Caco-2 (cell line): Measurements from ENCODE around the gene UGT1A4. TPM values are rescaled to one million over a fixed set of nuclear protein-coding genes. Genes with fewer than 3 reads are reported as not detected.

Experiments
- BruUV-seq: library from RNA; stranded (reverse); fragments of 400-500 nt; replicated peaks from 2 replicates; lab custom pipeline; 2021; lab: Mats Ljungman, UMichigan
- CTCF ChIA-PET: fragments of 300-600 bp; sonication (Branson Sonifier 250); formaldehyde crosslinking; loops from one replicate; lab custom pipeline; 2022; ENCODE audit warnings: antibody characterized with exemption; lab: Charles Lee
- POLR2A ChIA-PET: fragments of 300-600 bp; sonication (Branson Sonifier 250); formaldehyde crosslinking; loops from one replicate; lab custom pipeline; 2022; ENCODE audit warnings: antibody characterized with exemption; lab: Charles Lee
- DNase-seq, 2 experiments: peaks; one replicate each; pipeline versions ENCODE4 v3.0.0 to v3.0.0-alpha.2; 2020 to 2022
- H3K27me3 ChIP-seq: replicated peaks from 2 replicates; pipeline ENCODE4 v1.6.0; 2011; ENCODE audit warnings: low read length; ENCODE audit not compliant: control insufficient read depth, insufficient read depth
- H3K36me3 ChIP-seq: 2 replicates; pipeline ENCODE4 v1.5.1; 2011; ENCODE audit warnings: low read length; ENCODE audit not compliant: control insufficient read depth, insufficient read depth
- H3K4me1 ChIP-seq: fragments of 250-450 bp; sonication (Bioruptor Pico); 2 replicates; pipeline ENCODE4 v1.5.1; 2020; ENCODE audit warnings: mild to moderate bottlenecking
- H3K4me3 ChIP-seq: 2 replicates; pipeline ENCODE4 v1.5.1; 2011; ENCODE audit warnings: low read depth, mild to moderate bottlenecking, control low read depth, low read length
- H3K9me3 ChIP-seq: fragments of 250-450 bp; sonication (Bioruptor Pico); 2 replicates; pipeline ENCODE4 v1.5.1; 2020; ENCODE audit warnings: mild to moderate bottlenecking, moderate library complexity
- H3K27ac Mint-ChIP-seq: one replicate; pipeline ENCODE4 v1.8.0; 2022; ENCODE audit warnings: mixed read lengths; ENCODE audit not compliant: unreplicated experiment
- H3K27me3 Mint-ChIP-seq: one replicate; pipeline ENCODE4 v1.8.0; 2022; ENCODE audit warnings: mixed read lengths; ENCODE audit not compliant: insufficient read depth, unreplicated experiment
- H3K36me3 Mint-ChIP-seq: one replicate; pipeline ENCODE4 v1.8.0; 2022; ENCODE audit warnings: mild to moderate bottlenecking, mixed read lengths; ENCODE audit not compliant: insufficient read depth, unreplicated experiment
- H3K4me1 Mint-ChIP-seq: one replicate; pipeline ENCODE4 v1.8.0; 2022; ENCODE audit warnings: low read depth, mixed read lengths; ENCODE audit not compliant: unreplicated experiment
- H3K4me3 Mint-ChIP-seq: one replicate; pipeline ENCODE4 v1.8.0; 2022; ENCODE audit warnings: mild to moderate bottlenecking, moderate library complexity, mixed read lengths; ENCODE audit not compliant: unreplicated experiment
- H3K9me3 Mint-ChIP-seq: one replicate; pipeline ENCODE4 v1.8.0; 2022; ENCODE audit warnings: mixed read lengths; ENCODE audit not compliant: unreplicated experiment
- CTCF ChIP-seq, 2 experiments: fragments of 200-600 bp in 1 of 2; IDR thresholded peaks; 1 replicate in 1 of 2; 2 replicates in 1 of 2; pipeline versions ENCODE4 v1.5.1 to v1.8.0; 2011 to 2022; ENCODE audit warnings: antibody characterized with exemption in 1 of 2, control low read depth in 1 of 2, inconsistent platforms in 1 of 2, low read depth in 1 of 2, low read length in 1 of 2, mild to moderate bottlenecking in 1 of 2, moderate library complexity in 1 of 2; ENCODE audit not compliant: insufficient read depth in 1 of 2, severe bottlenecking in 1 of 2, unreplicated experiment in 1 of 2
- intact Hi-C: fragments of 100-400 bp; cut with micrococcal nuclease; formaldehyde crosslinking; loops from one replicate; pipeline ENCODE4 v1.10.0; 2022; ENCODE audit not compliant: unreplicated experiment
- total RNA-seq: library from RNA; stranded (reverse); gene quantifications from 2 replicates; pipeline ENCODE4 v1.2.3, GENCODE V29; 2022

UGT1A4 gene
- total RNA-seq, 1 experiment from 2014 or later, result 0.79 TPM

GRCh38 chr2:233779722-233780121, 61.2 kb downstream of the UGT1A4 start:
- CTCF ChIA-PET, result no interaction called here
- Mint-ChIP-seq H3K9me3 (peaks cover 10% of the 10 kb centered on the region), H3K27me3 (no peaks in the 10 kb centered on the region), H3K4me3 (no peak overlapping the region), H3K36me3 (peaks cover 17% of the 10 kb centered on the region), H3K4me1 (no peaks in the 10 kb centered on the region), H3K27ac (no peak overlapping the region)
- Histone ChIP-seq H3K9me3 (no peaks in the 10 kb centered on the region), H3K36me3 (no peaks in the 10 kb centered on the region), H3K4me3 (no peak overlapping the region), H3K4me1 (no peaks in the 10 kb centered on the region), H3K27me3 (no peaks in the 10 kb centered on the region)
- POLR2A ChIA-PET, result no interaction called here
- DNase-seq, result no peak
- BruUV-seq, result no TSS peak
- TF ChIP-seq CTCF (IDR thresholded peaks at IDR 0.05; ENCODE audit: insufficient read depth in 1 of 2, low read depth in 1 of 2, low read length in 1 of 2, severe bottlenecking in 1 of 2, unreplicated experiment in 1 of 2), result no peak
- intact Hi-C loops, result no loop called here

GRCh38 chr2:233780771-233781170, 62.2 kb downstream of the UGT1A4 start:
- ChIA-PET POLR2A (no interaction called here), CTCF (no interaction called here)
- H3K4me1 ChIP-seq, result no peaks in the 10 kb centered on the region
- no peaks in the 10 kb centered on the region for H3K36me3 ChIP-seq
- intact Hi-C loops, result no loop called here
- H3K9me3 ChIP-seq, result no peaks in the 10 kb centered on the region
- H3K9me3 Mint-ChIP-seq, result peaks cover 5% of the 10 kb centered on the region
- peaks cover 10% of the 10 kb centered on the region for H3K36me3 Mint-ChIP-seq
- H3K27me3 Mint-ChIP-seq, result no peaks in the 10 kb centered on the region
- no peaks in the 10 kb centered on the region for H3K4me1 Mint-ChIP-seq
- BruUV-seq, result no TSS peak
- H3K4me3 Mint-ChIP-seq, result no peak overlapping the region
- H3K27ac Mint-ChIP-seq, result no peak overlapping the region
- DNase-seq, result no peak
- H3K4me3 ChIP-seq, result no peak overlapping the region
- no peaks in the 10 kb centered on the region for H3K27me3 ChIP-seq
- TF ChIP-seq CTCF (IDR thresholded peaks at IDR 0.05; ENCODE audit: insufficient read depth in 1 of 2, low read depth in 1 of 2, low read length in 1 of 2, severe bottlenecking in 1 of 2, unreplicated experiment in 1 of 2), result no peak

GRCh38 chr2:233789554-233789953, 71.0 kb downstream of the UGT1A4 start:
- TF ChIP-seq CTCF (IDR thresholded peaks at IDR 0.05; ENCODE audit: insufficient read depth in 1 of 2, low read depth in 1 of 2, low read length in 1 of 2, severe bottlenecking in 1 of 2, unreplicated experiment in 1 of 2), result no peak
- Histone ChIP-seq H3K36me3 (no peaks in the 10 kb centered on the region), H3K4me3 (no peak overlapping the region), H3K9me3 (no peaks in the 10 kb centered on the region), H3K27me3 (no peaks in the 10 kb centered on the region), H3K4me1 (no peaks in the 10 kb centered on the region)
- no peaks in the 10 kb centered on the region for H3K36me3 Mint-ChIP-seq
- intact Hi-C loops, result no loop called here
- no peaks in the 10 kb centered on the region for H3K27me3 Mint-ChIP-seq
- ChIA-PET CTCF (no interaction called here), POLR2A (no interaction called here)
- H3K4me1 Mint-ChIP-seq, result no peaks in the 10 kb centered on the region
- no peaks in the 10 kb centered on the region for H3K9me3 Mint-ChIP-seq
- H3K27ac Mint-ChIP-seq, result no peak overlapping the region
- DNase-seq, result no peak
- BruUV-seq, result no TSS peak
- no peak overlapping the region for H3K4me3 Mint-ChIP-seq
